HG02870 (cell line): ENCODE data around the gene UNC80.

Source experiments
- ATAC-seq: cut with Tn5 transposase; IDR thresholded peaks from one replicate; pipeline ENCODE4 v1.9.1; 2021; ENCODE audit warnings: mild to moderate bottlenecking, moderate library complexity; ENCODE audit not compliant: unreplicated experiment

UNC80 gene

DNA sequence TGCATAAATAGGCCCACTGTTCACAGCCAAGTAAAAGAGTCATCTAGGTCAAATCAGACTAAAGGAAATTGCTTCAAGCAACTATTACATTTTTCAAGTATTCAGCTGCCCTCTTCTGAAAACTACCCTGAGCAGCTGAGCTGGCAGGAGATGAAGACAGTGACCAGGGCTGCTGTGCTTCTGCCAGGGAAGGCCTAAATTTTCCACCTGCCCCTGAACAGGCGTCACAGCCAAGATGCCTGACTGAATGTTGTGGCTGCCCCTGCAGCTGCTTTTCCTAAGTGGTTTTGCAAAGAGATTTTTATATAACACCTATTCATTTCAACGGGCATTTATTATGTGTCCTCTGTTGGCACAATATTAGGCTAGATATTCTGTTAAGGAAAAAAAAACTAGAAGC lies 134.1 kb downstream of the UNC80 start:
- ATAC-seq = no peak

DNA sequence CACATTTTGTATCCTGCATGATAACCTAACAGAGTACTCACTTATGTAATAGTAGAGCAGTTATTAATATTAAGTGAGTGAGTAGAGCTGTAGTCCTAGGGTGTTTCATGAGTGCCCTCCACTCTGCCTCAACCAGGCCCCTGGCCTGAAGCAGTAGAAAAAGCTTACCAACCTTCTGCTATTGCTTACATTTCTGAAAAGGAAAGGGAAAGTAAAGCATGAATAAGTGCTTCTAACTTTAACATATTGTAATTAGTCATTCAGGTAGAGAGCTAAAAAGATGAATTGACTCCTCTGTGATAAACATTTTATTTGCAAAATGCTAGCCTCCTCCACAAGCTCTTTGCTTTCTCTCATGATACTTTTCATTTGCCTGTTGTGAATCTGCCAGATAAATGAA lies 136.1 kb downstream of the UNC80 start:
- ATAC-seq = no peak

DNA sequence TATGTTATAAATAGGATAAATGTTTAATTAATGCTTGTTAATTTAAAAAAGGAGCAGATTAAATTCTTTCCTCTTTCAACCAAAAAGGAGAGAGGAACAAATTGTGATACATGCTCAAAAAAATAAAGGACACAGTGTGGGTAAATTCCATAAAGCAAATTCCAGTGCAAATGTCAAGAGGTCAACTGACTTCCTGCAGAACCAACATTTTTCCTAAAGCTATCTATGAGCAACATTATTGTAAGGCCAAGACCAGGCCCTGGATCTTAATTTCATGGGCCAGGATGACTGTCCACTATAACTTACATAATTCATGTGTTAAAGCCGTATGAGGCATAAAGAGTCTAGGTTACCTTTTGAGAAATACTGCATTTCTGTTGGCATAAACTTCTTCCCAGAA lies 136.9 kb downstream of the UNC80 start:
- ATAC-seq = no peak

DNA sequence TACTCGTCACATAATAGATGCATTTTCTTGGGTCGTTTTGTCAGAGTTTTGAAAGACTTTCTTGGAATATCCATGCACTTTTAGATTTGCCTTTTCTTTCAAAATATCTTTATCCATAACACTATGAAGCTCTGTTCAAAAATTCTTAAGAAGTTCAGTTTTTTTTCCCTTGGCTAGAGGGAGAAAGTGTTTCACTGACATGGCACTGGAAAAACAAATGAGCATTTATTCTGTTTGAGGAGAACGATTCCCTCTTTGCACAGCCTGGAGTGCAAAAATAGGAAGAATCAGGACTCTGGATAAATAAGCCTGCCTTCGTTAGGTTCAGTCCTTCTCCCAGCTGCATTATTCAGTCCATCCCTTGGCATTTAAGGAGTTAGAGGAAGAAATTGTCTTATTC lies 139.9 kb downstream of the UNC80 start:
- ATAC-seq = no peak

DNA sequence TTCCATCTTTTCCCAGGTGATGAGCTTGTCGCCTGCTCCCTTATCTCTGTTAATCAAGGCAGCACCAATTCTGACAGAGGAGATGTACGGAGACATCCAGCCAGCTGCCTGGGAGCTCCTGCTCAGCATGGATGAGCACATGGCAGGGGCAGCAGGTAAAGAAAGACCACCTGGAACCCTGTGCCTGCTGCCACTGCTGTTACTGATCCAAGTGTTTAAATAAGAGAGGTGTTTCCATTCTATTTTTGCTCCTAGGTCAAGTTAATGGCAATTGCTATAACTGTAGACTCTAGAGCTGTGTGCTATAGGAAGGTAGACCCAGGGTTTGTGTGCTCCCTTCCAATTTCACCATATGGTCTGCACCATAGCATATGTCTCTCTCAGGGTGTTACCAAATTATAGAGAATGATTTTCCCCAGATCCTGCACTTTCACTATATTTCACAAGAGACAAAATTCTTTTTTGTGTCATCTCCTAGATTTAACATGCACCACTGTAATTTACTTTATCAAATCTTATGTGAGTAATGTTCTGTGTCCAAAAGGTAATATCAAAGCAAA lies 142.2 kb downstream of the UNC80 start:
- no peak for ATAC-seq

DNA sequence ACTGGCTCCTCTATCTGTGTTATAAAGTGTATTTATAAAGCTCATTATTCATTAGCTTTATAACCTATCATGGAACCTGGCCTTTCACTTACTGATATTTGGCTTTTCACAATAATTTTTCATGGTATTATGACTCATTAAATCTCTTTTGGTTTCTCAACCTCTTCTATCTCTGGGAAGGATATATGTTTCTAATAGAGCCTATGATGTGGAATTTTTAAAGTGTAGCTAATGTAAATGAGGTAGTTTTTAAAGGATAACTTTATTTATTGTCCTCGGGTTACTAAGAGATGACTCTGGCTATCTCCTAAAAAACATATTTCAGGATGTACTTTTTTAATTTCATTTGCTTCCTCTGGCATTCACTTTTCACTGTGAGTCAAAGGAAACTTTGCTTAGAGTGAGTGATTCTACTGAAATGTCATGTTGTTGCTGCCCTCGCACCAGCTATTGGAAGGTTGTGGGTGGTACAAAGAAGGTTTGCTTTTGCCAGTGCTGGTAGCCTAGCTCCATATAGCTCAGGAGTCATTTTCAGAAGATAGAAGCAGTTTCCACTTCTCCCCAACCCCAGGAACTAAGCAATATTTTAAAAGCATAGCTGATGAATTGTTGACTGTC lies 145.6 kb downstream of the UNC80 start:
- ATAC-seq = no peak

DNA sequence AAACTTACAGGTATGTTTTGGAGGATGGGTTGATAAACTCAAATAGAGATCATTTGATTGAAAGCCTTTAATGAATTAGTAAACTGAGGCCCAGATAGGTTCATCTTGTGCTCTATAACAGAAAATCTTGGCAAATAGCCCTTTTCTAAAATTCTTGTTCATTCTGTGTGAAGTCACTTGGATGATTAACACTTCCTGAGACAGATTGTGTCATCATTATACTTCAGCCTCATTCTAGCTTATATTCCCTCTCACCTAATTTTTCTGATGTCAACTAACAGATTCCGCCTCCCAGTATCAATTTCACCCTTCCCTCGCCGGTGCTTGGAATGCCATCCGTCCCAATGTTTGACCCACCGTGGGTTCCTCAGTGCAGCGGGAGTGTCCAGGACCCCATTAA lies 146.6 kb downstream of the UNC80 start:
- no peak for ATAC-seq

DNA sequence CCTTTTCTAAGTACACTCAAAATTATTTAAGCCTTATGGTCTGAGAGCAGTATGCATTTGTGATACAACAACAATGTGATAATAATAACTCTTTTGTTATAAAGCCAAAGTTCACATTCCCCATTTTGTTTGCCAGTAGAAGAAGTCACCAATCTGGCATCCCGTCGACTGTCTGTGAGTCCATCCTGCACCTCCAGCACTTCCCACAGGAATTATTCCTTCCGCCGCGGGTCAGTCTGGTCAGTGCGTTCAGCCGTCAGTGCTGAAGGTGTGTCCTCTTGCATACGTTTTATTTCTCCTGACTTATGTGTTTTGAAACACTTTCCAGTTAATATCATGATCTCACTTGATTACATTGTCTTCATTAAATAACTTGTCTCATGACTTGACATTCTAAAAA lies 150.5 kb downstream of the UNC80 start:
- ATAC-seq = no peak

DNA sequence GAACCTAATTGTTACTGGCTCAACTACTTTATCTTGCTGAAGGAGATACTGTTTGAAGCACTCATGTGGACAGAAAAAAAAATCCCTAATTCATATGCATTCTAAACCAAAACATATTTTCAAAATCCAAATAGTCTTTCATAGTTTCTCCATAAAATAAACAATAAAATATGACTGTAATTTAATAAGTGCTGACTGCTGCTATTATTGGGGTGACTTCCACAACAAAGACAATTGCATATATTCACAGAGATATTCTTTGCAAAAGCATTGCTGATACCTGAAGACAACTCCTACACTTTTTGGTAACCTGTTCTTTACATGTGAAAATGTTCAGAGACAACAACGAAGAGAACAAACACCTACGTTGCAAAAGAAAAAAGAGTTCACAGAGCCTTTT lies 157.7 kb downstream of the UNC80 start:
- ATAC-seq = no peak

DNA sequence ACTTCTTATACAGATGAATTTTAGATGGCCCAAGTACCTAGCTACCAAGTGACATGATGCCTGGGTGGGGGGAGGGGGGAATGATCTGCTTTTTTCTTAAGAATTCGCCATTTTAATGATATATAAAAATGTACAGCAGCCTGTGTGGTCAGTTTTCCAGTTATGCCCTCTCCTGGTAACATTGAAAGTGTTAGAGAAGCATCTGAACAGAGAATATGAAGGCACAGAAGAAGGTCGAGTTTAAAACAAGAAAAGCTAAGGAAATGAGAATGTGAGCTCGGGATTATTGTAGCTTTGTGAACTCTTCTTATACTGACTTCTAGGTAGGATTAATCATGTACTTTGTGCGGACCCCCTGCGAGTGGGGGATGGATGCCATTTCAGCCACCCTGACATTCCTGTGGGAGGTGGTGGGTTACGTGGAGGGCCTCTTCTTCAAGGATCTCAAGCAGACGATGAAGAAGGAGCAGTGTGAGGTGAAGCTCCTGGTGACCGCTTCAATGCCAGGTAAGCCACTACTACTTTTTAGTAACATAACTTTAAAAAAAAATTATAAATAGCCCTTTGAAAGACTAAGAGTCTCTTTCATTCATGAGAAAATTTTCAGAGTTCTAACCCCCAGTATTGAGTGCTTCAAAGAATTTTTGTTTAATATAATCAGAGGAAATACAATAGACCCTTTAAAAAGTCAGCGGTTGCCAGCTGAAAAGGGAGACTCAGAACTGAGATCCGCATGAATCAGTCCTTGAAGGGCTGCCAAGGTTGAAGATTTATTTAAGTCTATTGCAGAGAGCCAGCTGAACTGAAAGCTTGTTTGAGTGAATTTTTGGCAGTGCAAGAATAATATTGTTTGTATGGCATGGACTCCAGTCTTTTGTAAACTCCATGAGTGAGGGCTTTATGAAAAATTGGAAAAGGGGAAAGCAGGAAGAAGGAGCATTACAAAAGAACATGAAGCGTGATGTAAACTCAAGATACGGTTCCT lies 162.2 kb downstream of the UNC80 start:
- no peak for ATAC-seq

DNA sequence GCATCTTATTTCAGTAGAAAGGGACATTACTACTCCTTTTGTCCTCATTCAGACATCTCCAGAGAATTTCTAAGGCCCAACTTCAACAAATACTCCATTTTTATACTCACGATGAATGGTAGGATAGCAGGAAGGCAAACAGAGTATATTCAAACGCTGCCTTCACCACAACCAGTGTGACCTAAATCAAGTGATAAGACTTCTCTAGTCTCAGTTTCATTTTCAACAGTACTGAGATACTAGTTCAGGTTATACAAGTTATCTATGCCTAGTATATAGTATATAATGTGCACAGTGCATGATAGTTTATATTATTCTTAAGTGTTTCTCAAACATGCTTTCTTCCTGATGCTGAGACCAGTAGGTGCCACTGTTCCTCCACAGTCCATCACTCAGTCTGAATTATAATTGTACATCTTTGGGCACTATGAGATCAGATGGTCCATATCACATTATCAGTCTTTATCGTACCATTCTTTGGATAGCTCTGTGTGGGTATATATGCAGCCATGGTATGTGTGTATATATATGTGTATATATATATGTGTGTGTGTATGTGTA lies 164.6 kb downstream of the UNC80 start:
- ATAC-seq = no peak

DNA sequence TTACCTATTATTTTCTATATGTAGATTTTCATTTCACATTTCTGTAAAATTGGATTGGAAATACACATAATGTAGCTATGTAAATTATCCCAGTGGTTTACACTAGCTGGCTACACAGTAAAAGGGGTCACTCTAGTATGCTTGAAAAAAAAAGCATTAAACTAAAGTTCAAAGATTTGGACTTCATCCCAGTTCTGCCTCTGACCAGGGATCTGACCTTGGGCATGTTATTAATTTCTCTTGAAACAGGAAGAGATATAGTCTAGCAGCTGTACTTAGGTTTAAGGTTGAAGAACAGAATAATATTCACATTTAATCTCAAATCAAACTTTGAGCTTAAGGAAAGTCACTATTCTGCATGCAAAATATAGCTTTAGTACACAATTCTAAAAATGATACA lies 166.3 kb downstream of the UNC80 start:
- no peak for ATAC-seq

DNA sequence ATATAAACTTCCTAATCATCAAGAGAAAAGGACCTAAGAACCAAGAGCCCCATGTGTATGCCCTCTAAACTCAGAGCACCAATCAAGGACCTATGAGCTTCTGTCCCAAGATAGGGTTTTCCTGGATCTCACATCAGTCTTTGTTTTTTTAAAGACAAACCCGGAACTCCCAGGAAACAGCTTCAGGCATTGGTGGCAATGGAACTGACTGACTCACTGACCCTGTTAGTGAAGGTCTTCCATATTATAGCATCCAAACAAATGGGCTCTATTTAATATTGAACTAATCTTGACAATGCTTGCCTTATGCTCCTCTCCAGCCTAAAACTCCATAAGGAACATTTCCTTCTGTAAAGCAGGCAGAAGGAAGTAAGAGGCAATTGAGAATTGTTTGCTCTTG lies 167.3 kb downstream of the UNC80 start:
- no peak for ATAC-seq

DNA sequence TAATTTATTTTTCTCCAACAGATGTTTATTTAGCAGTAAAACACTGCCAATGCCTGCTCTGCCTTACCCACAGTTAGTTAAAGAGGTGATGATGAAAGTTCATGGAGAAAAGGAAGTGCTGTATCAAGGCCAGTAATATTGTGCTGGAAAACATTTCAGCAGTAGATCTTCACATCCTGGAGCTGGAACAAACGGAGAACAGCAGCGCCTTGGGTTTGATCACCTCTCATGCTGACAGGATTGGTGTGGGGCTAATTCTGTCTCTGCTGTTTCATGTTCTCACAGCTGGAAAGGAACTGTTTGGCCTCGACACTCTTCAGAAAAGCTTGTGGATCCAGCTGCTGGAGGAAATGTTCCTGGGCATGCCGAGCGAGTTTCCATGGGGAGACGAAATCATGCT lies 169.3 kb downstream of the UNC80 start:
- ATAC-seq = no peak

DNA sequence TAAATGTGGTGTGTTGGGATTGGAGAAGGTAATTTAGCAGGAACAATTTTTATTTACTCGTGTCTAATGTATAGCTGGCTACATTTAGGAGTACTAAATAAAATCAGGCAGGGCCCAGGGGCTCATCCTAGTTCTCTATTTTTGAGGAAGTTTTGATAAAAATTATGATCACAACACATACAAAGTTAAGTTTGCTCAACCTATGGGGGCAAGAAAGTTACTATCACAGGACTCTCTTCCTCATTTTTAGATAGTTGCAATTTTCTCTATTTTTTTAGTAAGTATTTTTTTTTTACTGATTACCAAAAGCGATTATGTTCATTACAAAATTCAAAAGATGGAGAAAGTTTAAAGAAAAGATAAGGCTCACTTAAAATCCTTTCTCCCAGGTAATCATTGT lies 170.8 kb downstream of the UNC80 start:
- ATAC-seq = no peak

DNA sequence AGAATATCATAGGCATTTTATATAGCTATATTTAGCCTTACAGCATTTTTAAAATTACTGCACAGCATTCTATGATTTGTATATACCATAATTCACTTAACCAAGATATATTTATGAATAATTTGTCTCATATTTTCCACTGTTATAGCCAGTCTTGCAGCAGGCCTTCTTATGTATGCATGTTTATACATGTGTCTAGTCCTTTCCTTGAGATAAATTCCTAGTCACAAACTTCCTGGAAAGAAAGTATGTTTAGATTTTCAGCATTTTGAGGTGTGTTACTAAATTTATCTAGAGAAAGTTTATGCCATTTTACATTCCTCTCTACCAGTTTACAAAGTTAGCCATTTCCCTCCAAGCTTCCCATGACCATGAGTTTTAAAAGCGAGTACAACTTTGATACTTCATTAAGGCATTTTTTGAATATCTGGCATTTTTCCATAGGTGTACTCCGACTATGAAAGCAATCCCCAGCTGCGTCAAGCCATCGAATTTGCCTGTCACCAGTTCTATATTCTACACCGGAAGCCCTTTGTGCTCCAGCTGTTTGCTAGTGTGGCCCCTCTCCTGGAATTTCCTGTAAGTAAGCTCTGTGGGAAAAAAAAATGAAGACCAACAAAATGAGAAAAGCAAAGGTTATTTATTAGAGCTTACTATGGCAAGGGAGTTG lies 171.4 kb downstream of the UNC80 start:
- ATAC-seq = no peak

DNA sequence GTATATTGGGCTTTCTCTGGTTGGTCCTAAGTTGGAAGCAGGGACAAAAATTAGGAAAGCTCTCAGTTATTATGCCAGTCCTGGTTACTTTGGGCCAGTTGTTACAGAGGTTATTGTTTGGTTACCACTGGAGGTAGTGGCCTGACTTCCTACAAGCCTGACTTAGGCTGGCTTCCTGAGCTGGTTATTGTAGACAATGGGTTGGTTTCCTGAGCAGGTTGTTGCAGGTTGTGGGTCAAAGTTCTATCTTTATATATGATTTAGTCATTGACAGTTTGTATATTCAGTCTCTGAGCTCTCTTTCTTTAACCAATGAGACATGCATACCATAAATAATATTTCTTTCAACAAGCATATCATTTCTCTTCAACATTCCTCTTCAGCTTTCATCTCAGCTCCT lies 172.1 kb downstream of the UNC80 start:
- ATAC-seq = no peak

DNA sequence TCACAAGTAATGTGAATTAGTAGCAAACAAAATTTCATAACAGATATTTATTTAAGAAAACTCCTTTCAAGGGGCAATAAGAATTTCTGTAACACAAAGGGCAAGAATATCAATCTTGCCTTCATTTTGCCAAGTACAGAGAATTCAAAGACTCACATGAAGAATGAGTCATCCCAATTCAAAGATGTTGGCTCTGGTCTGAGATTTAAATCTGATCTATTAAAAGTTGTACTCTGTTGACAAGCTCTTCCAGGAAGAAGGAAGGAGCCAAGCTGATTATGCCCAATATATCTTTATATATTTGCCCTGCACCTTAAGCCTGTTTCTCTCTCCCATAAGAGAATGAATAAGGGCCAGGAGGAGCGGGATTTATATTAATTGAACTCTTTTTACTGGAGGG lies 174.9 kb downstream of the UNC80 start:
- ATAC-seq = no peak

DNA sequence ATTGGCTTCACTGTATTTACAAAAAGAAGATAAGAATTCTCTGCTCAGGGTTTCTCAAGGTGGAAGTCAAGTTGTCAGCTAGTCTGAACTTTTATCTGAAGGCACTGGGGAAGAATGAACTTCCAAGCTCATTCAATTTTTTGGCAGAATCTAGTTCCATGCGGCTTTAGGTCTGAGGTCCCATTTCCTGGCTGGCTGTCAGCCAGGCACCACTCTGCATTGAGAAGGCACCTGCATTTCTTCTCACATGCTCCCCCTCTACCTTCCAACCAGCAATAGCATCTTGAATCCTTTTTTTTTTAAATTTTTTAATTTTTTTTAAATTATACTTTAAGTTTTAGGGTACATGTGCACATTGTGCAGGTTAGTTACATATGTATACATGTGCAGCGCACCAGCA lies 184.6 kb downstream of the UNC80 start:
- no peak for ATAC-seq

DNA sequence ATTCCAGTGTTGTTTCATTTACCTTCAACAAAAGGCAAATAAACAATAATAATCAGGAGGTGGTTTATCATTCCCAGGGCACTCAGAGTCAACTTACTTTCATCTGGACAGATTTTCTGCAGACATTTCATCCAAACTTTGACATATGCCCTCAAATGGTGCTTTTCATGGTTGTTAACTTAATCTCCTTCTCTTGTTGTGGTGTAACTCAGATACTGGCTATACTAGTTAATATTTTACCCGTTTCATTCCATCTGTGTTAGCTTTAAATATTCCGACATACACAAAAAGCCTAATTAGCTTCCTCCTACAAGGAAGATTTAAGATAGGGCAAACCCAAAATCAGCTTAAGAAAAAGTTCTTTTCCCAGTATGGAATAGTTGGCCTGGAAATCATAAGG lies 186.4 kb downstream of the UNC80 start:
- ATAC-seq = no peak

DNA sequence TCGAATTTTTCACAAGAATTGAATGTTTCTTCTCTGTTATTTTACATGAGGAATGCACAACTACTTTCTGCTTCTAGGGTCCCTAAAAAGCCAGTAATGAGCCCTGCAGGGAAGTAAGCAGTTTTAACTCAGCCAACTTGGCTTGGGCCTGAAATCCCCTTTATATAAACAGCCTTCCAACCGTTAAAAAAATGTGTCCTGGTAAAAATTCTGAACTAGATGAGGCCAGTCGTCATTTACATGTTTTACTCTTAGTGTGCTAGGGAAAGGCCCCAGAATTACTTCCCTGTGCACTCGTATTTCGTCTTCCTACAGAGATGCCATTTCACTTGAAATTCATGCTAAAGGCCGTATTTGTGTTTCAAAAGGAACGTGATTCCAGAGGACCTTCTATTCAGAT lies 188.4 kb downstream of the UNC80 start:
- ATAC-seq = no peak
